Osteocyte (in vitro differentiated cells): Measurements from ENCODE around the gene CISD3. TPM values are rescaled to one million over a fixed set of nuclear protein-coding genes. Genes with fewer than 3 reads are reported as not detected.
A peak's percentile ranks its signal among the peaks of the same experiment; 100 is the strongest.

Experiments used
- DNase-seq: peaks from one replicate; pipeline ENCODE4 v3.0.0; 2021; ENCODE audit warnings: mixed read lengths; ENCODE audit not compliant: unreplicated experiment; ENCODE audit errors: extremely low spot score
- H3K27ac Mint-ChIP-seq: one replicate; pipeline ENCODE4 v1.8.0; 2021; ENCODE audit warnings: mild to moderate bottlenecking, mixed read lengths; ENCODE audit not compliant: unreplicated experiment
- H3K27me3 Mint-ChIP-seq: one replicate; pipeline ENCODE4 v1.8.0; 2021; ENCODE audit warnings: mixed read lengths; ENCODE audit not compliant: unreplicated experiment
- H3K36me3 Mint-ChIP-seq: one replicate; pipeline ENCODE4 v1.8.0; 2021; ENCODE audit warnings: mixed read lengths; ENCODE audit not compliant: unreplicated experiment
- H3K4me1 Mint-ChIP-seq: one replicate; pipeline ENCODE4 v1.8.0; 2021; ENCODE audit warnings: mixed read lengths; ENCODE audit not compliant: unreplicated experiment
- H3K4me3 Mint-ChIP-seq: one replicate; pipeline ENCODE4 v1.8.0; 2021; ENCODE audit warnings: mild to moderate bottlenecking, moderate library complexity, mixed read lengths; ENCODE audit not compliant: unreplicated experiment
- H3K9me3 Mint-ChIP-seq: one replicate; pipeline ENCODE4 v1.8.0; 2021; ENCODE audit warnings: mixed read lengths; ENCODE audit not compliant: unreplicated experiment
- long read RNA-seq: library from polyadenylated mRNA; unstranded; transcript quantifications from one replicate; pipeline ENCODE4 v2.0.0, GENCODE V29; 2021
- total RNA-seq: library from RNA; stranded (reverse); gene quantifications from 2 replicates; pipeline ENCODE4 v1.2.1, GENCODE V29; 2021
- TF ChIP-seq, protein P1 (sequence below): fragments of 200-600 bp; sonication (generic); IDR thresholded peaks from 2 replicates; pipeline ENCODE4 v1.5.0; 2021; ENCODE audit warnings: antibody characterized with exemption, mild to moderate bottlenecking, moderate library complexity

The CISD3 gene, protein sequence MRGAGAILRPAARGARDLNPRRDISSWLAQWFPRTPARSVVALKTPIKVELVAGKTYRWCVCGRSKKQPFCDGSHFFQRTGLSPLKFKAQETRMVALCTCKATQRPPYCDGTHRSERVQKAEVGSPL
- total RNA-seq = 15.0 and 16.7 TPM in 2 replicates
- long read RNA-seq, partial matches to known transcripts = 0 of 5 reads
- long read RNA-seq, other reads (novel, unspliced or antisense) = 1 of 5 reads

DNA sequence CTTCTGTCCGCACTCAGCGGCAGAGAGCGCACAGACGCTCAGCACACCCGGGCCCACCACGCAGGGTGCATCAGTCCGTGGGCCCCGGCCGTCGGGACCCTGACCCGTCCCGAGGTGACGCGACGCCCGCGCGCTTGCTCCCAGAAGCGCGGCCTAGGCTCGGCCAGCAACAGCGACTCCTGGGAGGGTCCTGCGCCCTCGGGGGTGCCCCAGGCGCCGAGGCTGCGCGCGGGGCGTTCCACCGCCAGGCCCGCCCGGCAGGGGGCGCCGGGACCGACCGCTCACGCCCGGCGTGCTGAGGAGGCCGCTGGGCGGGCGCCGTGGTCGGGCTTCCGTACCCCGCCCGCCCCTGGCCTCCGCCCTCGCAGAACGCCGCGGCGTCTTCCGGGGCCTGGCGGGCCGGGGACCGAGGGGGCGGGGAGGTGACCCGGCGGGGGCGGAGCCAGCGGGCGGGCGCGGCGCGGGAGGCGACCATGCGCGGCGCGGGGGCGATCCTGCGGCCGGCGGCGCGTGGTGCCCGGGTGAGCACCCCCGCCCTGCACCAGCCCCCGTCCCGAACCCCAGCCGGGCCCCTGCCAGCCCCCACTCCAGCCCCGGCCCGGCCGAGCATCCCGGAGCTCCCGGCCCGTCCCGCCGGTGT, at the start of gene CISD3:
CISD3 (plus strand) TSS at position 456 of the 640 bp plus-strand sequence; CDS start at position 474, 18 bp downstream.
- H3K27me3 Mint-ChIP-seq = no peaks in the 10 kb centered on the region
- DNase-seq = peak; percentile 93
- no peaks in the 10 kb centered on the region for H3K9me3 Mint-ChIP-seq
- peaks cover 27% of the 10 kb centered on the region for H3K4me1 Mint-ChIP-seq
- H3K27ac Mint-ChIP-seq = peak within 1 kb of the TSS; percentile 88
- H3K36me3 Mint-ChIP-seq = peaks cover 5% of the 10 kb centered on the region
- H3K4me3 Mint-ChIP-seq = peak within 1 kb of the TSS; percentile 81
- TF ChIP-seq, protein P1, sequence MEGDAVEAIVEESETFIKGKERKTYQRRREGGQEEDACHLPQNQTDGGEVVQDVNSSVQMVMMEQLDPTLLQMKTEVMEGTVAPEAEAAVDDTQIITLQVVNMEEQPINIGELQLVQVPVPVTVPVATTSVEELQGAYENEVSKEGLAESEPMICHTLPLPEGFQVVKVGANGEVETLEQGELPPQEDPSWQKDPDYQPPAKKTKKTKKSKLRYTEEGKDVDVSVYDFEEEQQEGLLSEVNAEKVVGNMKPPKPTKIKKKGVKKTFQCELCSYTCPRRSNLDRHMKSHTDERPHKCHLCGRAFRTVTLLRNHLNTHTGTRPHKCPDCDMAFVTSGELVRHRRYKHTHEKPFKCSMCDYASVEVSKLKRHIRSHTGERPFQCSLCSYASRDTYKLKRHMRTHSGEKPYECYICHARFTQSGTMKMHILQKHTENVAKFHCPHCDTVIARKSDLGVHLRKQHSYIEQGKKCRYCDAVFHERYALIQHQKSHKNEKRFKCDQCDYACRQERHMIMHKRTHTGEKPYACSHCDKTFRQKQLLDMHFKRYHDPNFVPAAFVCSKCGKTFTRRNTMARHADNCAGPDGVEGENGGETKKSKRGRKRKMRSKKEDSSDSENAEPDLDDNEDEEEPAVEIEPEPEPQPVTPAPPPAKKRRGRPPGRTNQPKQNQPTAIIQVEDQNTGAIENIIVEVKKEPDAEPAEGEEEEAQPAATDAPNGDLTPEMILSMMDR = peak; percentile 83

DNA sequence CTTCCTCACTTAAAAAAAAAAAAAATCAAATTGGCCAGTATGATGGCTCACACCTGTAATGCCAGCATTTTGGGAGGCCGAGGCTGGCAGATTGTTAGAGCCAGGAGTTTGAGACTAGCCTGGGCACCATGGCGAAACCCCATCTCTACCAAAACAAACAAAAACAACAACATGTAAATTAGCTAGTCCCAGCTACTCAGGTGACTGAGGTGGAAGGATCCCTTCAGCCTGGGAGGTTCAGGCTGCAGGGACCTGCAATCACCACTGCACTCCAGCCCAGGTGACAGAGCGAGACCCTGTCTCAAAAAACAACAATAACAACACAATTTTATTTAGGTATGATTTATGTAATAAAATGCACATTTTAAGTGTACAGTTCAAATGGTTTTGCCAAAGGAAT, 49.0 kb upstream of the CISD3 start:
- TF ChIP-seq, protein P1 = no peak
- no peaks in the 10 kb centered on the region for H3K9me3 Mint-ChIP-seq
- no peaks in the 10 kb centered on the region for H3K36me3 Mint-ChIP-seq
- H3K4me1 Mint-ChIP-seq = no peaks in the 10 kb centered on the region
- H3K27me3 Mint-ChIP-seq = peaks cover 2% of the 10 kb centered on the region
- no peak overlapping the region for H3K4me3 Mint-ChIP-seq
- no peak overlapping the region for H3K27ac Mint-ChIP-seq
- DNase-seq = no peak

DNA sequence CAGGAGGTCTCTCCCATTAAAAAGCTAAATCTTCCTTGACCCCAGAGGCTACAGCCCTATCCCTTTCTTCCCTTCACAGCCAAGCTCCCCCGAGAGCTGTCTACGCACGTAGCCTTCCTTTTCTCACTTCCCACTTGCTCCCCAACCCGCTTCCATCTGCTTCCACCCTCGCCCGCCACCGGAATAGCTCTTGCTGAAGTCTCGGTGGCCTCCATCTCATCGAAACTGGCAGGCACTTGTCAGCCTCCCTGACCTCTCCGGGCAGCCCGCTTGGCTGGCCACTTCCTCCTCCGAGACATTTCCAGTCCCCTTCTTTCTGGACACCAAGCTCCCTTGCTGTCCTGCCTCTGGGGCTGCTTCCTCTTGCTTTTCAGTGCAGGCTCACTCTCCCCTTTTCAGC, 44.6 kb upstream of the CISD3 start:
- no peaks in the 10 kb centered on the region for H3K9me3 Mint-ChIP-seq
- TF ChIP-seq, protein P1 = no peak
- DNase-seq = no peak
- H3K4me3 Mint-ChIP-seq = no peak overlapping the region
- no peaks in the 10 kb centered on the region for H3K36me3 Mint-ChIP-seq
- H3K27me3 Mint-ChIP-seq = peaks cover 2% of the 10 kb centered on the region
- no peak overlapping the region for H3K27ac Mint-ChIP-seq
- no peaks in the 10 kb centered on the region for H3K4me1 Mint-ChIP-seq

DNA sequence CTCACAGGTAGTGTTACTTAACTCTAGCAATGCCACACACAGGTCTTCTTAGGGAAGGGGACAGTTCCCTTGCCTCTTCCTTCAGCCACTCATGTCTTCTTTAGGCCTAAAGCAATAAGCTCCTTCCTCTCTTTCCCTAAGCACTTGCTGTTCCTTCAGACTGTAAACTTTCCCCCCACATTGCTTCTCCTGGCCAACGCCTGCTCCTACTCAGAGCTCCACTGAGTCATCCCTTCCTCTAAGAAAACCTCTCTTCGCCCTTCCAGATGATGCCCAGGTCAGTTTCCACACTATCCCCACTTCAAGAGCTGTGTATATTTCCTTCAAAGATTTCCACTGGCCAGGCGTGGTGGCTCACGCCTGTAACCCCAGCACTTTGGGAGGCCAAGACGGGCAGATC, 42.9 kb upstream of the CISD3 start:
- H3K27ac Mint-ChIP-seq = no peak overlapping the region
- H3K27me3 Mint-ChIP-seq = peaks cover 2% of the 10 kb centered on the region
- no peak for DNase-seq
- H3K4me1 Mint-ChIP-seq = no peaks in the 10 kb centered on the region
- no peaks in the 10 kb centered on the region for H3K36me3 Mint-ChIP-seq
- H3K4me3 Mint-ChIP-seq = no peak overlapping the region
- no peaks in the 10 kb centered on the region for H3K9me3 Mint-ChIP-seq
- TF ChIP-seq, protein P1 = no peak

DNA sequence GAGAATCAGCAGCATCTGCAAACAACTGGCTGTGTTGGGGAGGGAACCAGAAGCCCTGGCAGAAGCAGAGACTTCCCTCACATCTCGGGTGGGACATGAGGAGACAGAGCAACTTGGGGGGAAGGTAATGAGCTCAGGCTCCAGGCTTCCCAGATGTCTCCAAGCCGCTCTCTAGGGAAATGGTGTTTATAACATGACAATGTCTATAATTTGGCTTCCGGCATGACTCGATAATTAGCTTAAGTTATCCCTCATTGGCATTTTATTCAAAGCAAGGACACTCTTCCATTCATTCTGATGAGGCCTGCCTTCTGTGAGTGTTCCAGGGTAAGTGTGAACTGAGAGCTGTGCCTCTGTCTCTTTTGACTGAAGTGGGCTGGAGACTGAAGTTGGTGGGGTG, 39.8 kb upstream of the CISD3 start:
- TF ChIP-seq, protein P1 = no peak
- no peak for DNase-seq
- Mint-ChIP-seq H3K4me1 (no peaks in the 10 kb centered on the region), H3K36me3 (no peaks in the 10 kb centered on the region), H3K27me3 (peaks cover 2% of the 10 kb centered on the region), H3K4me3 (no peak overlapping the region), H3K9me3 (no peaks in the 10 kb centered on the region), H3K27ac (no peak overlapping the region)
